ENCODE data around the gene CNOT11.

The CNOT11 gene

GRCh38 chr2:101274142-101274541, 21.5 kb downstream of the CNOT11 start:
- TF ChIP-seq, protein P1, sequence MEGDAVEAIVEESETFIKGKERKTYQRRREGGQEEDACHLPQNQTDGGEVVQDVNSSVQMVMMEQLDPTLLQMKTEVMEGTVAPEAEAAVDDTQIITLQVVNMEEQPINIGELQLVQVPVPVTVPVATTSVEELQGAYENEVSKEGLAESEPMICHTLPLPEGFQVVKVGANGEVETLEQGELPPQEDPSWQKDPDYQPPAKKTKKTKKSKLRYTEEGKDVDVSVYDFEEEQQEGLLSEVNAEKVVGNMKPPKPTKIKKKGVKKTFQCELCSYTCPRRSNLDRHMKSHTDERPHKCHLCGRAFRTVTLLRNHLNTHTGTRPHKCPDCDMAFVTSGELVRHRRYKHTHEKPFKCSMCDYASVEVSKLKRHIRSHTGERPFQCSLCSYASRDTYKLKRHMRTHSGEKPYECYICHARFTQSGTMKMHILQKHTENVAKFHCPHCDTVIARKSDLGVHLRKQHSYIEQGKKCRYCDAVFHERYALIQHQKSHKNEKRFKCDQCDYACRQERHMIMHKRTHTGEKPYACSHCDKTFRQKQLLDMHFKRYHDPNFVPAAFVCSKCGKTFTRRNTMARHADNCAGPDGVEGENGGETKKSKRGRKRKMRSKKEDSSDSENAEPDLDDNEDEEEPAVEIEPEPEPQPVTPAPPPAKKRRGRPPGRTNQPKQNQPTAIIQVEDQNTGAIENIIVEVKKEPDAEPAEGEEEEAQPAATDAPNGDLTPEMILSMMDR (IDR thresholded peaks at IDR 0.05) = no peak
- H3K27ac ChIP-seq = no peak overlapping the region
- no peak for DNase-seq (ENCODE audit: low spot score)
- H3K4me3 ChIP-seq = no peak overlapping the region

DNA sequence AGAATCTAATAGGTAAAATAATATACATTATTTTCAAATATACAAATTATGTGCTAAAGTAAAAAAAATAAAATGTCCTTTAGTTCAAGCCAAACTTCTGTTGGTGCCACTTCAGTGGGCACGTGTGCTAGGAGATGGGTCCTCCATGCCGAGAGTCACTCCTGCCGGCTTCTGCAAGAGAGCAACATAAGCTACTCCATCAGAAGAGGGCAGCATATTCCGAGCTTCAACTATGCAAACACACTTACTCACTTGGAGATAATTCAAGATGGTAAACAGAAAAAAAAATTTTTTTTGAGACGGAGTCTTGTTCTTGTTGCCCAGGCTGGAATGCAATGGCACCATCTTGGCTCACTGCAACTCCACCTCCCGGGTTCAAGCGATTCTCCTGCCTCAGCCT, 24.4 kb downstream of the CNOT11 start:
- TF ChIP-seq, protein P1 (IDR thresholded peaks at IDR 0.05) = no peak
- H3K4me3 ChIP-seq = no peak overlapping the region
- H3K27ac ChIP-seq = no peak overlapping the region
- no peak for DNase-seq (ENCODE audit: low spot score)

- H3K4me3 ChIP-seq = no peak overlapping the region
- TF ChIP-seq, protein P1 (IDR thresholded peaks at IDR 0.05) = no peak
- DNase-seq (ENCODE audit: low spot score) = no peak
- H3K27ac ChIP-seq = no peak overlapping the region
Observed at GRCh38 chr2:101278925-101279324, 26.2 kb downstream of the CNOT11 start.

DNA sequence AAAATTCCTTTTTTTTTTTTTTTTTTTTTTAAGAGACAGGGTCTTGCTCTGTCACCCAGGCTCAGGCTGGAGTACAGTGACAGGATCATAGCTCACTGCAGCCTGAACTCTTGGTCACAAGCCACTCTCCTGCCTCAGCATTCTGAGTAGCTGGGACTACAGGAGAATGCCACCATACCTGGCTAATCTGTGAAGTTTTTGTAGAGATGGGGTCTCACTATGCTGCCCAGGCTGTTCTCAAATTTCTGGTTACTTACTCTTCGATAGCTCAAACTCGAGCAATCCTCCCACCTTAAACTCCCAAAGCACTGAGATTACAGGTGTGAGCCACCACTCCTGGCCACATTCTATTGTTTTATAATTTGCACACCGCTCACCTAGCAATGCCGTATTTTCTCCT, 28.8 kb downstream of the CNOT11 start:
- TF ChIP-seq, protein P1 (IDR thresholded peaks at IDR 0.05) = no peak
- Histone ChIP-seq H3K27ac (no peak overlapping the region), H3K4me3 (no peak overlapping the region)
- no peak for DNase-seq (ENCODE audit: low spot score)

- TF ChIP-seq, protein P1 (IDR thresholded peaks at IDR 0.05) = no peak
- no peak overlapping the region for H3K27ac ChIP-seq
- no peak for DNase-seq (ENCODE audit: low spot score)
- H3K4me3 ChIP-seq = no peak overlapping the region
Observed at GRCh38 chr2:101282980-101283379, 30.3 kb downstream of the CNOT11 start.

DNA sequence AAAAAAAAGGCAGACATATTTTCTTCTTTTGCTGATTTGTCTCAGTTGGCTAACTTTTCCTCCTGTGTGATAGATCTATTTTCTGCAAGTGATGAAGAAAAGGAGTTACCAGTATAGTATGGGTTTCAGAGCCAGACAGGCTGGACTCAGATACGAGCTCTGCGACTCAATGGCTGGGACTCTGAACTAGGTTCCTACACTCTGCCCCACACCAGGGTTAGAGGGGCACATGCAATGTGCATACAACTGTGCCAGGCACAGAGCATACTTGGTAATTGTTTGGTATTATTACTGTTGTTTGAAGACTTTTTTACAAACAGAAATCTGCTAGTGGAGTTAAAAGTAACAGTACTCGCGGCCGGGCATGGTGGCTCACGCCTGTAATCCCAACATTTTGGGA, 34.0 kb downstream of the CNOT11 start:
- DNase-seq (ENCODE audit: low spot score) = no peak
- TF ChIP-seq, protein P1 (IDR thresholded peaks at IDR 0.05) = no peak
- Histone ChIP-seq H3K27ac (no peak overlapping the region), H3K4me3 (no peak overlapping the region)

GRCh38 chr2:101287303-101287702, 34.6 kb downstream of the CNOT11 start:
- DNase-seq (ENCODE audit: low spot score) = no peak
- H3K4me3 ChIP-seq = no peak overlapping the region
- H3K27ac ChIP-seq = no peak overlapping the region
- TF ChIP-seq, protein P1 (IDR thresholded peaks at IDR 0.05) = no peak
